Right lobe of liver (tissue), 6 donors: Measurements from ENCODE around the gene AARSD1. TPM values are rescaled to one million over a fixed set of nuclear protein-coding genes. Genes with fewer than 3 reads are reported as not detected.

Experiments
- ATAC-seq, 4 donors: fragments of 200-7000 bp; cut with Tn5 transposase; one replicate each; pipeline ENCODE4 v1.9.1; 2020; ENCODE audit warnings: mild to moderate bottlenecking in 4 of 4, moderate library complexity in 4 of 4
- DNase-seq, 3 donors: peaks; one replicate each; pipeline ENCODE4 v3.0.0-alpha.2; 2020
- H3K27ac ChIP-seq, 3 donors: fragments of 200-600 bp; one replicate each; pipeline ENCODE4 v1.8.0; 2022
- H3K27me3 ChIP-seq, 2 donors: fragments of 200-600 bp; one replicate each; pipeline ENCODE4 v1.8.0; 2022
- H3K36me3 ChIP-seq, 4 donors: fragments of 200-600 bp; sonication (generic) in 1 of 4; one replicate each; pipeline versions ENCODE4 v1.5.1 to v1.8.0; 2017 to 2022; ENCODE audit warnings: control low read depth in 1 of 4
- H3K4me1 ChIP-seq, 4 donors: fragments of 200-600 bp; sonication (generic) in 1 of 4; one replicate each; pipeline versions ENCODE4 v1.5.1 to v1.8.0; 2017 to 2022; ENCODE audit warnings: control low read depth in 1 of 4
- H3K4me3 ChIP-seq, 3 donors: fragments of 200-600 bp; one replicate each; pipeline ENCODE4 v1.8.0; 2022
- H3K9me3 ChIP-seq, 4 donors: fragments of 200-600 bp; sonication (generic) in 1 of 4; one replicate each; pipeline versions ENCODE4 v1.5.1 to v1.8.0; 2017 to 2022; ENCODE audit warnings: control low read depth in 1 of 4
- POLR2A ChIP-seq: fragments of 450-650 bp; IDR thresholded peaks from one replicate; pipeline ENCODE4 v1.6.1; 2017; ENCODE audit warnings: antibody characterized with exemption, mild to moderate bottlenecking
- WGBS: methylation state at CpG from one replicate; pipeline ENCODE4 v1.1.6; 2018; ENCODE audit warnings: low coverage, low lambda C conversion rate; ENCODE audit not compliant: insufficient coverage; ENCODE audit errors: missing lambda C conversion rate; 5-methylcytosine and 5-hydroxymethylcytosine counted together
- intact Hi-C, 2 donors: fragments of 100-400 bp; cut with DNase I; formaldehyde crosslinking; loops; one replicate each; pipeline versions ENCODE4 v1.11.2 to v1.14.1; 2022
- total RNA-seq, 6 experiments: library from RNA; depleted of rRNA in 2 of 6; stranded (reverse); fragments of >200 nt in 2 of 6; fragmentation: NEBNext Ultra II Directional in 3 of 6; extraction: Animal tissue kit (Norgen Biotek cat#: 25700) in 3 of 6; gene quantifications; one replicate each; pipeline versions ENCODE4 v1.1.0 to v1.2.4, GENCODE V29; 2016 to 2023
- TF ChIP-seq, protein P1 (sequence below), 4 donors: fragments of 200-600 bp in 3 of 4; fragments of 450-650 bp in 1 of 4; IDR thresholded peaks; one replicate each; pipeline versions ENCODE4 v1.5.1 to v1.8.0; 2016 to 2022; ENCODE audit warnings: antibody characterized with exemption in 4 of 4, mild to moderate bottlenecking in 2 of 4
- donor health status: DM: no; HTN: yes; CAD: no.
- donor health status: DM: no; HTN: no; CAD: no.
- donor health status: DM: no; HTN: no; CAD: no.
- donor health status: DM: no; HTN: yes; CAD: no.
- donor health status: DM: no; HTN: yes; CAD: no.

Gene AARSD1
- total RNA-seq, 6 experiments from 2014 or later, result 12.3 to 22.1 (median 17.9) TPM

- ATAC-seq (no peak), DNase-seq (no peak)
- Histone ChIP-seq H3K9me3 (no peaks in the 10 kb centered on the region), H3K4me3 (no peak overlapping the region), H3K27ac (no peak overlapping the region), H3K4me1 (peaks cover 0 to 36% (median 9%) of the 10 kb centered on the region in 4 donors), H3K27me3 (no peaks in the 10 kb centered on the region), H3K36me3 (peaks cover 0 to 46% (median 20%) of the 10 kb centered on the region in 4 donors)
- WGBS, result 65% methylated on average over 3 of the region's 3 CpGs
- no peak for TF ChIP-seq POLR2A
- TF ChIP-seq, protein P1, sequence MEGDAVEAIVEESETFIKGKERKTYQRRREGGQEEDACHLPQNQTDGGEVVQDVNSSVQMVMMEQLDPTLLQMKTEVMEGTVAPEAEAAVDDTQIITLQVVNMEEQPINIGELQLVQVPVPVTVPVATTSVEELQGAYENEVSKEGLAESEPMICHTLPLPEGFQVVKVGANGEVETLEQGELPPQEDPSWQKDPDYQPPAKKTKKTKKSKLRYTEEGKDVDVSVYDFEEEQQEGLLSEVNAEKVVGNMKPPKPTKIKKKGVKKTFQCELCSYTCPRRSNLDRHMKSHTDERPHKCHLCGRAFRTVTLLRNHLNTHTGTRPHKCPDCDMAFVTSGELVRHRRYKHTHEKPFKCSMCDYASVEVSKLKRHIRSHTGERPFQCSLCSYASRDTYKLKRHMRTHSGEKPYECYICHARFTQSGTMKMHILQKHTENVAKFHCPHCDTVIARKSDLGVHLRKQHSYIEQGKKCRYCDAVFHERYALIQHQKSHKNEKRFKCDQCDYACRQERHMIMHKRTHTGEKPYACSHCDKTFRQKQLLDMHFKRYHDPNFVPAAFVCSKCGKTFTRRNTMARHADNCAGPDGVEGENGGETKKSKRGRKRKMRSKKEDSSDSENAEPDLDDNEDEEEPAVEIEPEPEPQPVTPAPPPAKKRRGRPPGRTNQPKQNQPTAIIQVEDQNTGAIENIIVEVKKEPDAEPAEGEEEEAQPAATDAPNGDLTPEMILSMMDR (IDR thresholded peaks at IDR 0.05), result no peak
- intact Hi-C loops, result no loop called here
Observed at GRCh38 chr17:42913981-42914617, 50.2 kb downstream of the AARSD1 start.

DNA sequence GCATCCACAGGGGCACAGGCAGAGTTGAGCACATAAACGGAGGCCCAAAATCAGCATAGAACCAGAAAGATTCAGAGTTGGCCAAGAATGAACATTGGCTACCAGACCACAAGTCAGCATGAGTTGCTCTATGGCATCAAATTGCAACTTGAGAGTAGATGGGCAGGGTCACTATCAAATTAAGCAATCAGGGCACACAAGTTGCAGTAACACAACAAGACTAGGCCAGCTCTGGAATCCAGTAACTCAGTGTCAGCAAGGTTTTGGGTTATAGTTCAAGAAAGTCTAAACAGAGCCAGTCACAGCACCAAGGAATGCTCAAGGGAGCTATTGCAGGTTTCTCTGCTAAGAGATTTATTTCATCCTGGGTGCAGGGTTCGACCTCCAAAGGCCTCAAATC lies 50.7 kb downstream of the AARSD1 start:
- Histone ChIP-seq H3K27me3 (no peaks in the 10 kb centered on the region), H3K9me3 (no peaks in the 10 kb centered on the region), H3K36me3 (peaks cover 0 to 51% (median 23%) of the 10 kb centered on the region in 4 donors), H3K4me1 (peaks cover 0 to 30% (median 7%) of the 10 kb centered on the region in 4 donors), H3K27ac (no peak overlapping the region), H3K4me3 (no peak overlapping the region)
- ATAC-seq (peak in 2 of 4 donors; percentile 11 to 40), DNase-seq (no peak)
- WGBS, result 44% methylated on average over 2 of the region's 2 CpGs
- TF ChIP-seq POLR2A, result no peak
- TF ChIP-seq, protein P1 (IDR thresholded peaks at IDR 0.05), result no peak
- intact Hi-C loops, result no loop called here

- DNase-seq (no peak), ATAC-seq (no peak)
- intact Hi-C loops, result no loop called here
- Histone ChIP-seq H3K27ac (no peak overlapping the region), H3K36me3 (peaks cover 0 to 92% (median 38%) of the 10 kb centered on the region in 4 donors), H3K9me3 (no peaks in the 10 kb centered on the region), H3K4me1 (peaks cover 0 to 25% (median 1%) of the 10 kb centered on the region in 4 donors), H3K4me3 (no peak overlapping the region), H3K27me3 (no peaks in the 10 kb centered on the region)
- no peak for TF ChIP-seq POLR2A
- TF ChIP-seq, protein P1 (IDR thresholded peaks at IDR 0.05), result no peak
- 61% methylated on average over 5 of the region's 7 CpGs for WGBS
Observed at GRCh38 chr17:42908872-42909700, 55.2 kb downstream of the AARSD1 start.

- no peak for TF ChIP-seq POLR2A
- TF ChIP-seq, protein P1 (IDR thresholded peaks at IDR 0.05), result no peak
- DNase-seq, result no peak
- intact Hi-C loops, result no loop called here
- H3K27ac ChIP-seq, result no peak overlapping the region
- H3K27me3 ChIP-seq, result no peaks in the 10 kb centered on the region
- H3K4me1 ChIP-seq, result peaks cover 0 to 22% (median 6%) of the 10 kb centered on the region in 4 donors
- no peaks in the 10 kb centered on the region for H3K9me3 ChIP-seq
- H3K4me3 ChIP-seq, result no peak overlapping the region
- peaks cover 0 to 80% (median 36%) of the 10 kb centered on the region in 4 donors for H3K36me3 ChIP-seq
- WGBS, result 37% methylated on average over 8 of the region's 8 CpGs
- no peak for ATAC-seq
Observed at GRCh38 chr17:42906772-42907446, 57.3 kb downstream of the AARSD1 start.
